H9 (cell line): Measurements from ENCODE around the gene OR52B6. TPM values are rescaled to one million over a fixed set of nuclear protein-coding genes. Genes with fewer than 3 reads are reported as not detected.

Experiments
- DNase-seq: peaks from one replicate; pipeline ENCODE4 v3.0.0-alpha.2; 2017
- H2AFZ ChIP-seq: one replicate; pipeline ENCODE4 v1.6.1; 2013; ENCODE audit warnings: mild to moderate bottlenecking, low read length, control low read depth, moderate library complexity
- H2AK5ac ChIP-seq: 2 replicates; pipeline ENCODE4 v1.6.1; 2013; ENCODE audit warnings: low read length, control low read depth, mixed read lengths; ENCODE audit not compliant: insufficient read length
- H2BK120ac ChIP-seq: one replicate; pipeline ENCODE4 v1.6.1; 2013; ENCODE audit warnings: low read depth, mild to moderate bottlenecking, low read length, control low read depth, inconsistent platforms; ENCODE audit not compliant: poor library complexity, severe bottlenecking
- H2BK12ac ChIP-seq: 2 replicates; pipeline ENCODE4 v1.6.1; 2013; ENCODE audit warnings: low read length, control low read depth, mixed read lengths, low read depth; ENCODE audit not compliant: insufficient read length
- H2BK15ac ChIP-seq: 2 replicates; pipeline ENCODE4 v1.6.1; 2013; ENCODE audit warnings: low read depth, low read length, control low read depth
- H2BK20ac ChIP-seq: one replicate; pipeline ENCODE4 v1.6.1; 2013; ENCODE audit warnings: low read depth, mild to moderate bottlenecking, low read length, control low read depth, inconsistent platforms; ENCODE audit not compliant: poor library complexity, severe bottlenecking
- H2BK5ac ChIP-seq: 2 replicates; pipeline ENCODE4 v1.6.1; 2013; ENCODE audit warnings: low read length, control low read depth, mixed read lengths; ENCODE audit not compliant: insufficient read length
- H3K14ac ChIP-seq: 2 replicates; pipeline ENCODE4 v1.6.1; 2013; ENCODE audit warnings: low read length, control low read depth; ENCODE audit not compliant: insufficient read depth
- H3K18ac ChIP-seq: 2 replicates; pipeline ENCODE4 v1.6.1; 2013; ENCODE audit warnings: low read depth, mild to moderate bottlenecking, mixed read lengths, low read length, control low read depth; ENCODE audit not compliant: insufficient read length
- H3K23ac ChIP-seq: 2 replicates; pipeline ENCODE4 v1.6.1; 2013; ENCODE audit warnings: low read length, control low read depth, mixed read lengths, low read depth; ENCODE audit not compliant: insufficient read length
- H3K23me2 ChIP-seq: 2 replicates; pipeline ENCODE4 v1.6.1; 2013; ENCODE audit warnings: low read depth, mild to moderate bottlenecking, mixed read lengths, low read length, control low read depth; ENCODE audit not compliant: insufficient read length, poor library complexity, severe bottlenecking
- H3K27ac ChIP-seq: 2 replicates; pipeline ENCODE4 v1.5.1; 2013; ENCODE audit warnings: low read length, control low read depth, mixed read lengths, low read depth; ENCODE audit not compliant: insufficient read length
- H3K27me3 ChIP-seq: 2 replicates; pipeline ENCODE4 v1.6.1; 2013; ENCODE audit warnings: low read length, control low read depth, inconsistent platforms; ENCODE audit not compliant: insufficient read depth
- H3K4ac ChIP-seq: 2 replicates; pipeline ENCODE4 v1.6.1; 2013; ENCODE audit warnings: low read depth, mild to moderate bottlenecking, control low read depth, inconsistent platforms, low read length, moderate library complexity
- H3K4me1 ChIP-seq: 2 replicates; pipeline ENCODE4 v1.6.1; 2013; ENCODE audit warnings: low read length, control low read depth, inconsistent platforms; ENCODE audit not compliant: insufficient read depth
- H3K4me2 ChIP-seq: 2 replicates; pipeline ENCODE4 v1.6.1; 2013; ENCODE audit warnings: low read length, control low read depth, mixed read lengths; ENCODE audit not compliant: insufficient read length, insufficient read depth
- H3K56ac ChIP-seq: 2 replicates; pipeline ENCODE4 v1.6.1; 2013; ENCODE audit warnings: low read depth, mild to moderate bottlenecking, mixed read lengths, low read length, control low read depth; ENCODE audit not compliant: insufficient read length
- H3K79me1 ChIP-seq: 2 replicates; pipeline ENCODE4 v1.6.1; 2013; ENCODE audit warnings: low read depth, mild to moderate bottlenecking, moderate library complexity, low read length, control low read depth, inconsistent platforms; ENCODE audit not compliant: insufficient read depth, poor library complexity, severe bottlenecking
- H3K79me2 ChIP-seq: 2 replicates; pipeline ENCODE4 v1.6.1; 2013; ENCODE audit warnings: low read length, control low read depth, inconsistent platforms; ENCODE audit not compliant: insufficient read depth
- H3K9ac ChIP-seq: 2 replicates; pipeline ENCODE4 v1.6.1; 2013; ENCODE audit warnings: low read length, control low read depth, mixed read lengths; ENCODE audit not compliant: insufficient read length; ENCODE audit errors: extremely low read depth
- H3K9me3 ChIP-seq: one replicate; pipeline ENCODE4 v1.6.1; 2013; ENCODE audit warnings: low read depth, low read length, inconsistent platforms; ENCODE audit not compliant: control insufficient read depth
- H3T11ph ChIP-seq: one replicate; pipeline ENCODE4 v1.6.1; 2013; ENCODE audit warnings: mild to moderate bottlenecking, low read length, control low read depth, inconsistent platforms
- H4K20me1 ChIP-seq: one replicate; pipeline ENCODE4 v1.6.1; 2013; ENCODE audit not compliant: control insufficient read depth, insufficient read length, insufficient read depth
- H4K5ac ChIP-seq: 2 replicates; pipeline ENCODE4 v1.6.1; 2013; ENCODE audit warnings: low read depth, mild to moderate bottlenecking, mixed read lengths, low read length, control low read depth; ENCODE audit not compliant: insufficient read length
- H4K8ac ChIP-seq: replicated peaks from 2 replicates; pipeline ENCODE4 v1.6.1; 2013; ENCODE audit warnings: low read length, control low read depth, mixed read lengths, low read depth; ENCODE audit not compliant: insufficient read length
- H4K91ac ChIP-seq: 2 replicates; pipeline ENCODE4 v1.6.1; 2013; ENCODE audit warnings: low read depth, mild to moderate bottlenecking, moderate library complexity, mixed read lengths, low read length, control low read depth; ENCODE audit not compliant: insufficient read length
- H3K27ac Mint-ChIP-seq, 3 experiments: 2 replicates in 2 of 3; 3 replicates in 1 of 3; pipeline ENCODE4 v1.8.0; 2020 to 2021; ENCODE audit warnings: mixed read lengths in 3 of 3, mild to moderate bottlenecking in 1 of 3, moderate library complexity in 1 of 3
- H3K27me3 Mint-ChIP-seq: 2 replicates; pipeline ENCODE4 v1.8.0; 2021; ENCODE audit warnings: low read depth, mild to moderate bottlenecking, moderate library complexity, mixed read lengths
- H3K36me3 Mint-ChIP-seq, 3 experiments: 2 replicates in 2 of 3; 3 replicates in 1 of 3; pipeline ENCODE4 v1.8.0; 2020 to 2021; ENCODE audit warnings: low read depth in 3 of 3, mixed read lengths in 3 of 3; ENCODE audit not compliant: insufficient read depth in 1 of 3
- H3K4me1 Mint-ChIP-seq, 2 experiments: 2 replicates each; pipeline ENCODE4 v1.8.0; 2020; ENCODE audit warnings: mixed read lengths in 2 of 2
- H3K4me3 Mint-ChIP-seq, 2 experiments: 2 replicates in 1 of 2; 3 replicates in 1 of 2; pipeline ENCODE4 v1.8.0; 2020 to 2021; ENCODE audit warnings: mild to moderate bottlenecking in 2 of 2, mixed read lengths in 2 of 2, moderate library complexity in 1 of 2
- H3K9me3 Mint-ChIP-seq, 2 experiments: 2 replicates in 1 of 2; 3 replicates in 1 of 2; pipeline ENCODE4 v1.8.0; 2020; ENCODE audit warnings: mild to moderate bottlenecking in 2 of 2, mixed read lengths in 2 of 2, moderate library complexity in 1 of 2
- CTCF ChIP-seq: fragments of 200-600 bp; sonication (generic); conservative IDR thresholded peaks from 3 replicates; pipeline ENCODE4 v1.8.0; 2021; ENCODE audit warnings: antibody characterized with exemption, mild to moderate bottlenecking
- WGBS: extraction: QIAGEN DNeasy Blood & Tissue Kit; methylation state at CpG from one replicate; pipeline ENCODE4 v1.1.7; 2013; ENCODE audit warnings: missing lambda C conversion rate, low lambda C conversion rate, mixed read lengths; ENCODE audit not compliant: insufficient read length; ENCODE audit errors: extremely low coverage; 5-methylcytosine and 5-hydroxymethylcytosine counted together
- total RNA-seq: library from RNA; stranded (reverse); gene quantifications from 2 replicates; pipeline ENCODE4 v1.2.1, GENCODE V29; 2021

OR52B6 gene
- total RNA-seq, 1 experiment from 2014 or later, result not detected

GRCh38 chr11:5575152-5575551 lies 5.5 kb upstream of the OR52B6 start:
- no peaks in the 10 kb centered on the region; the same call in 1 of the 2 replicates for H3K4me1 ChIP-seq
- no peak overlapping the region for H3K27ac ChIP-seq
- no peak overlapping the region for H2BK20ac ChIP-seq
- H3K27me3 ChIP-seq, result no peaks in the 10 kb centered on the region
- no peak overlapping the region for H3K4me3 Mint-ChIP-seq
- no peaks in the 10 kb centered on the region for H3K23me2 ChIP-seq
- no peak for DNase-seq
- H3T11ph ChIP-seq, result no peak overlapping the region
- H3K27me3 Mint-ChIP-seq, result no peaks in the 10 kb centered on the region
- TF ChIP-seq CTCF, result no peak
- no peaks in the 10 kb centered on the region for H3K4me1 Mint-ChIP-seq
- H3K79me1 ChIP-seq, result no peaks in the 10 kb centered on the region
- H3K18ac ChIP-seq, result no peak overlapping the region
- no peaks in the 10 kb centered on the region for H3K9me3 Mint-ChIP-seq
- H3K36me3 Mint-ChIP-seq, result no peaks in the 10 kb centered on the region
- no peak overlapping the region for H3K4ac ChIP-seq
- no peak overlapping the region for H4K91ac ChIP-seq
- no peaks in the 10 kb centered on the region for H3K79me2 ChIP-seq
- no peak overlapping the region for H3K4me2 ChIP-seq
- no peak overlapping the region for H2AFZ ChIP-seq
- WGBS, result no CpG with 5 or more reads among the region's 4 CpGs
- no peak overlapping the region for H3K27ac Mint-ChIP-seq
- H3K56ac ChIP-seq, result no peak overlapping the region
- no peak overlapping the region for H4K5ac ChIP-seq
- H2BK12ac ChIP-seq, result no peak overlapping the region
- H2BK15ac ChIP-seq, result no peak overlapping the region
- no peak overlapping the region for H2BK120ac ChIP-seq
- H3K23ac ChIP-seq, result no peak overlapping the region
- H2BK5ac ChIP-seq, result no peak overlapping the region
- H3K9ac ChIP-seq, result no peak overlapping the region
- H4K20me1 ChIP-seq, result no peaks in the 10 kb centered on the region
- H3K14ac ChIP-seq, result no peak overlapping the region
- no peaks in the 10 kb centered on the region for H3K9me3 ChIP-seq
- H2AK5ac ChIP-seq, result no peak overlapping the region
- H4K8ac ChIP-seq, result no peak overlapping the region
